Fibroblast of skin of left quadriceps (primary cell): ENCODE data around the gene UBE2C.
"Not testable (repeated sequence)": the region's sequence is repeated elsewhere in the genome, so short reads cannot be mapped to it uniquely, and the experiment has no call there.

Experiments used
- DNase-seq, 2 experiments: peaks; one replicate each; pipeline ENCODE4 v3.0.0-alpha.2; 2013; ENCODE audit warnings: low read depth in 2 of 2

UBE2C gene

GRCh38 chr20:45812157-45813005 lies at the start of gene UBE2C:
UBE2C (plus strand) TSS chr20:45812644; CDS start chr20:45812696, 52 bp downstream.
- DNase-seq = peak; percentile 99 to 100

- not testable (repeated sequence) for DNase-seq
Measured at GRCh38 chr20:45764618-45765282, 47.7 kb upstream of the UBE2C start.

DNA sequence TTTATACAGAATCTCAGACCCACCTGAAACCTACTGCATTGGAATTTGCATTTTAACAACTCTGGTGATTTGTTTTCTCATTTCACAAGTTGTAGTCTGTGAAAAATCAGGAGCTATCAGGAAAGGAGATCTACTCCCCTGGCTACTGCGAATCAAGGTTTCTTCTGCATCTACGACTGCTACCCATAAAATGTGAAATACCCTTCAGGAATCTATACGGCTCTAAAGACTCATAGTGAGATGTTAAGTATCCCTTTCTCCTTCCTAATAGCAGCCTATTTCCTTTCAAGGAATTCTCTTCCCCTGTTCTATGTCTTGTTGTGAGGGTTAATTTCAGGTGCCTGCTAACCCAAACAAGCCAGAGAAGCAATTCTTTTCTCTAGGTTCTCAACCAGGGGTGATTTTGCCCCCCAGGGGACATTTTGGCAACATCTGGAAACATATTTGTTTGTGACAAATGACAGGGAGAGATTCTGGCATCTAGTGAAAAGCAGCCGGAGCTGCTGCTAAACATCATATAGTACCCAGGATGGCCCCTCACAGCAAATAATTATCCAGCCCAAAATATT lies 47.1 kb upstream of the UBE2C start:
- no peak for DNase-seq

- no peak for DNase-seq
Measured at GRCh38 chr20:45765980-45766379, 46.5 kb upstream of the UBE2C start.

DNA sequence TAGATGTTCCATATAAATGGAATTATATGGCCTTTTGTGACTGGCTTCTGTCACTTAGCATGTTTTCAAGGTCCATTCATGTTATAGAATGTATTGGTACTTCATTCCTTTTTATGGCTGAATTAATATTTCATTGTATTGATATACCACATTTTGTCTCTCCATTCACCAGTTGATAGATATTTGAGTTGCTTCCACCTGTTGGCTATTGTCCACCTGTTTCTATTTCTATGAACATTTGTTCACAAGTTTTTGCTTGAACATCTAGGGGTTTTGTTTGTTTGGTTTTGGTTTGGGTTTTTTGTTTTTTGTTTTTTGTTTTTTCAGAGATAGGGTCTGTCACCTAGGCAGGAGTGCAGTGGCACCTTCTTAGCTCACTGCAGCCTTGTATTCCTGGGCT lies 44.0 kb upstream of the UBE2C start:
- no peak for DNase-seq

DNA sequence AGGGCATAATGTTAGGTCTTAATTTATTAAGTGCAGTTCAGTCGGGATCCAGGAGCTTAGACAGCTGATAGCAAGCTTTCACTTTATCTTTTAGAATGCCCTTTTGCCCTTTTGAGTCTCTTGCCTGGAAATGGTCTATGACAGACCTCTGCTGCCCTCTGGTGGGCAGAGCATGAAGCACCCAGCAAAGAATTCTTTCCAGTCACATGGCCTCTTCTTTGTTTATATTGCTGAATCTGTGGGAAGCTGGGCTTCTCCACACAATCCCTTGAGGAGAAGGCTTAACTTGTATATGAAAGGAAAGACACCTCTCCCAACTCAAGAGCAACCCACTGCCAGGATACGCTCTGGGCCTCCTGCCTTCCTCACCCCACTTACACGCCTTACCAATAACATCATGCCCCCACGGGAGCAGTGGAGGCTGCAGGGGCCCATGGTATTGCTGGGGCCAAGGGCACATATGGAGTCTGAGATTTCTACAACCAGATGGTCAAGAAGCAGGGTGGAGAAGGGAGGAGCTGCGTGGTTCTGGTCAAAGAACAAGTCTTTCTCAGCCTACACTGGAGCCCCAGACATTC lies 41.2 kb upstream of the UBE2C start:
- DNase-seq = peak; percentile 67 to 68

- no peak for DNase-seq
Measured at GRCh38 chr20:45772693-45773092, 39.8 kb upstream of the UBE2C start.

- DNase-seq = no peak
Measured at GRCh38 chr20:45774945-45775344, 37.5 kb upstream of the UBE2C start.

DNA sequence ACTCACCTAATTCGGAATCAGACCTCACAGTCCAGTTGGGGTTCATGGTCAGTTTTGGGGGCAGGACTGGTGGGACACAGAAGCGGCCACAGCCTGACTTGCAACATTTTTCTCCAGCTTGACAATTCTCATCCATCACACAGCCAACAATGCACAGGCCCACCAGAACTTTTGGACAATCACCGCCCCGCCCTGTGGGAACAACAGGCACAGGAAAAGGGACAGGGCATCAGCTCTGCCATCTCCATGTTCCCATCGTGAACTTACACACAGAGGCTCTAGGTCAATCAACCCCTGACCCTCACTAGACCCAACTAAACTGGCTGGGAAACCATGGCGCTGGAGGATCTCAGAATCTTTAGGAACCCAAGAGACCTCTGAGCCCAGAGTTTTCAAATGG lies 37.0 kb upstream of the UBE2C start:
- no peak for DNase-seq

- DNase-seq = no peak
Measured at GRCh38 chr20:45776931-45777330, 35.5 kb upstream of the UBE2C start.

DNA sequence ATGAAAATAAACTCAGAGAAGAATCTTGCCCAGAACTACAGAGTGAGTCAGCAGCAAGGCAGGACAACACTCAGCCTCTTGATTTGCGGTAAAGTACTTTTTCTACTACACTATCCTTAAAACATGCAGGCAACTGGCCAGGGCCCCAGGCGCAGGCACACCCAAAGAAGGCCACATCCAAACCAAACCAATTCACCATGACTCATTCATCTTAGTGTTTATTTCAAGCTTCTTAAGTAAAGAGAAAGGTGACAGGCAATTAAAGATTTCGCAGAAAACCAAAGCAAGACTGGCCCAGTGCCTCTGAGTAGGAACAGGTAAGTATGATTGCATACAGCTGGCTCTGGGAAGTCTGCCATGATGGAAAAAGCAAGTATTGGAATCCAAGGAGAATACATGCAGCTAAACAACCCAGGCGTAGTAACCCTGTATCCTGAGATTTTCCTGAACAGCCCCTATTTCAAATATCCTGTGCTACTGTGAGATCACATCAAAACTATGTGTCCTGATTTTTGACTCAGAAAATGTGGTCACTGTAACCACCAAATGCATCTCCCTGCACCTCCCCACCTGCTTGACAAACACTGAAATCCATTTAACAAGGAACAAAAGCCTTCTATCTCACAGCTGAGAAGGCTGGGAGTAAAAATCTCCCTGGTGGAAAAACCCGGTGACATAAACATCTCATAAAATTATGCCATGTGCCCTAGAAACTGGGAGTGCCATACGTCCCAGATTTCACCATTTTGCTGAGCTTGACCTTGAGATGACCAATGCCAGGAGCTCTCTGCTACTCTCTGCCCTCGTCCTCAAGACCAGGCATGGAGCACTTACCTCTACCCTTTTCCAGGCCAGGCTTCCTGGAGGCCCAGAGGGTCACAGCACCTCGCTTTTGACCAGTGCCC lies 33.2 kb upstream of the UBE2C start:
- peak; percentile 99 for DNase-seq

DNA sequence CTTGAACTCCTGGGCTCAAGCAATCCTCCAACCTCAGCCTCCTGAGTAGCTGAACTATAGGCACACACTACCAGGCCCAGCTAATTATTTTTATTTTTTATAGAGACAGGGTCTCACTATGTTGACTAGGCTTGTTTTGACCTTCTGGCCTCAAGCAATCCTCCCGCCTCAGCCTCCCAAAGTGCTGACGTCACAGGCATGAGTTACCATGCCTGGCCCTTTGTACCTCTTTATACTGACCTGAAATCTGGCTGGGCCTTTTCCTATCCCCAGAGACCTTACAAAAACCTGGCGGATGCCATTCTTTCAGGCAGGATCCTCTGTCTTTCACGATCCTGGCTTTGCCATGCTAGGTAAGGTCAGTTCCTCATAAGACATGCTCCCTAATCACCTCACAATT lies 32.3 kb upstream of the UBE2C start:
- no peak for DNase-seq

GRCh38 chr20:45781391-45781931 lies 31.0 kb upstream of the UBE2C start:
- peak; percentile 84 for DNase-seq

DNA sequence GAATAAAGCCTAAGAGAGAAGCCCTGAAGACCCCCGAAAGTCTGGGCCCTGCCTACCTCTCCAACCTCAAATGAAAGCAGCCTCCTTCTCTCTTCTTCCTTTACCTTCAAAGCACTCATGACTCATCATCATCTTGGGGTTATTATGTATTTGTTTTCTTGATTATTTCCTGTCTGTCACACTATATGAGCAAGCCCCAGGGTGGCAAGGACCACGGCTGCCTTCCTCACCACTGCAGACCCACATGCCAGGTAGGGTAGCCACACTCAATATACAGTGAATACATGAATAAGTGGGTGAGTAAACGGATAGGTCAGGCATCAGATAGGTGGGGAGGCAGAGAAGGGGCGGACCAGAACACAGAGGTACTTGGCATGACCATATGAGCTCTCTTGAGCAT lies 29.6 kb upstream of the UBE2C start:
- DNase-seq = no peak

- no peak for DNase-seq
Measured at GRCh38 chr20:45783656-45784294, 28.7 kb upstream of the UBE2C start.

GRCh38 chr20:45788351-45788750 lies 24.1 kb upstream of the UBE2C start:
- no peak for DNase-seq

DNA sequence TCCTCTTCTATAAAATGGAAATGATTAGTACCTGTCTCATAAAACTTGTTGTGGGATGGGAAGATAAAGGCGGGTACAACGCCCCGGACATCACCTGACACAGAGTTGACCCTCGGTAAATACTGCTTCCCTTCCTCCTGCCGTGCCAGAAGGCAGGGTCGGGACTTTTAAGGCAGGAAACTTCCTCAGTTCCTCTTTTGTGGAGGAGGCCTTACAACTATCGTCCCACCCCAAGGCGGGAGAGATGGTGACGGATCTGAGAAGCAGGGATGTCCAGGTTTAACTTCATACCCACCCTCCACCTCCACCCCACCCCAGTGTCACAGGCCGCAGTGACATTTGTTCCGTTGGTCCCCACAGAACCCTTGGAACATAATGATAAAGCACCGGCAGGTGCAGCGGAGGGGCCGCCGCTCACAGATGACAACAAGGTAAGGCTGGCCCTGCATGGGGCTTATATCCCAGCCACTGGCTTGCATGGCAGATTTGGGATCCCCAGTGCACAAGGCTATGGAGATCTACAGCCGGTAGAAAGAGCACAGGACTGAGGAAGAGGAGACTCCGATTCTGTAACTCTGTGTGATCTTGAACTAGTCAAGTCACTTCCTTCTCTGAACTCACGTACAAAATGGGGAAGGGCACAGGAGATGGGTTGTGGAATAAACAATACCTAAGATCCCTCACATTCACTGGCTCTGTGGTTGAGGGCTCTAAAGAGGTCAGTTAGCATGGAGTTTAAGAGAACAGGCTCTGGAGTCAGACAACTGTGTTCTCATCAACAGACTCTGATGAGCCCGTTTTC lies 19.9 kb upstream of the UBE2C start:
- DNase-seq = no peak

GRCh38 chr20:45796337-45797065 lies 15.9 kb upstream of the UBE2C start:
- no peak for DNase-seq

- not testable (repeated sequence) for DNase-seq
Measured at GRCh38 chr20:45797510-45797909, 14.9 kb upstream of the UBE2C start.
